ENCODE data around the gene ASCC3.

DNA sequence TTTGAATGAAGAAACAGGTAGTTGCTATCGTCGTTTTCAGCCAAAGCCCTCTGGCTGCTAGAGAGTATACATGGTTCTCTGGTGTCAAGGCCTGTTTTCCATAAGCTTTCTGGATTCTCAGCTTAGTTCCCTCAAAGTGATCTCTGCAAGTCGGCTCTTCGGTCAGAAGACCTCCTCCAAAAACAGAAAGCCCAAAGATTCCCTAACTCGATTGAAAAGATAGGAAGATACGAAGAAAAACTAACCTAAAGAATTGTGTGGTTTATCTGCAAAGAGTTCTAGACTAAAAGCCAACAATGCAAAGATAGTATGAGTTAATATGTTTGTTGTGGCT lies 545 bp upstream of the ASCC3 start:
- TF ChIP-seq EP300 (IDR thresholded peaks at IDR 0.05; ENCODE audit: low read depth) (no peak), POLR2AphosphoS5 (IDR thresholded peaks at IDR 0.05) (no peak), POLR2A (IDR thresholded peaks at IDR 0.05) (no peak)
- TF ChIP-seq, protein P1, sequence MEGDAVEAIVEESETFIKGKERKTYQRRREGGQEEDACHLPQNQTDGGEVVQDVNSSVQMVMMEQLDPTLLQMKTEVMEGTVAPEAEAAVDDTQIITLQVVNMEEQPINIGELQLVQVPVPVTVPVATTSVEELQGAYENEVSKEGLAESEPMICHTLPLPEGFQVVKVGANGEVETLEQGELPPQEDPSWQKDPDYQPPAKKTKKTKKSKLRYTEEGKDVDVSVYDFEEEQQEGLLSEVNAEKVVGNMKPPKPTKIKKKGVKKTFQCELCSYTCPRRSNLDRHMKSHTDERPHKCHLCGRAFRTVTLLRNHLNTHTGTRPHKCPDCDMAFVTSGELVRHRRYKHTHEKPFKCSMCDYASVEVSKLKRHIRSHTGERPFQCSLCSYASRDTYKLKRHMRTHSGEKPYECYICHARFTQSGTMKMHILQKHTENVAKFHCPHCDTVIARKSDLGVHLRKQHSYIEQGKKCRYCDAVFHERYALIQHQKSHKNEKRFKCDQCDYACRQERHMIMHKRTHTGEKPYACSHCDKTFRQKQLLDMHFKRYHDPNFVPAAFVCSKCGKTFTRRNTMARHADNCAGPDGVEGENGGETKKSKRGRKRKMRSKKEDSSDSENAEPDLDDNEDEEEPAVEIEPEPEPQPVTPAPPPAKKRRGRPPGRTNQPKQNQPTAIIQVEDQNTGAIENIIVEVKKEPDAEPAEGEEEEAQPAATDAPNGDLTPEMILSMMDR (IDR thresholded peaks at IDR 0.05) = no peak

Data from transverse colon (tissue), 4 donors.